GM21529 (cell line): ENCODE data around the gene CHST12.

Experiments
- ATAC-seq: cut with Tn5 transposase; IDR thresholded peaks from one replicate; pipeline ENCODE4 v1.9.1; 2021; ENCODE audit not compliant: unreplicated experiment

Gene CHST12

GRCh38 chr7:2433713-2434550 lies 30.5 kb downstream of the CHST12 start:
- ATAC-seq, result no peak

GRCh38 chr7:2435146-2435545 lies 31.7 kb downstream of the CHST12 start:
- ATAC-seq, result no peak

GRCh38 chr7:2436341-2437104 lies 33.1 kb downstream of the CHST12 start:
- no peak for ATAC-seq

- no peak for ATAC-seq
Observed at GRCh38 chr7:2437136-2437535, 33.7 kb downstream of the CHST12 start.

- no peak for ATAC-seq
Observed at GRCh38 chr7:2437537-2438148, 34.2 kb downstream of the CHST12 start.

GRCh38 chr7:2438186-2438585 lies 34.8 kb downstream of the CHST12 start:
- no peak for ATAC-seq

GRCh38 chr7:2438775-2439174 lies 35.4 kb downstream of the CHST12 start:
- ATAC-seq, result no peak

- no peak for ATAC-seq
Observed at GRCh38 chr7:2440608-2441245, 37.3 kb downstream of the CHST12 start.

- no peak for ATAC-seq
Observed at GRCh38 chr7:2441430-2442058, 38.1 kb downstream of the CHST12 start.

GRCh38 chr7:2443491-2443890 lies 40.1 kb downstream of the CHST12 start:
- no peak for ATAC-seq

GRCh38 chr7:2444476-2444875 lies 41.1 kb downstream of the CHST12 start:
- no peak for ATAC-seq

GRCh38 chr7:2445047-2445446 lies 41.6 kb downstream of the CHST12 start:
- no peak for ATAC-seq

GRCh38 chr7:2445898-2446555 lies 42.6 kb downstream of the CHST12 start:
- ATAC-seq, result no peak

GRCh38 chr7:2446676-2447075 lies 43.3 kb downstream of the CHST12 start:
- no peak for ATAC-seq

- no peak for ATAC-seq
Observed at GRCh38 chr7:2450198-2451107, 47.0 kb downstream of the CHST12 start.

GRCh38 chr7:2451171-2452073 lies 48.0 kb downstream of the CHST12 start:
- peak; percentile 90 for ATAC-seq

GRCh38 chr7:2452074-2452507 lies 48.7 kb downstream of the CHST12 start:
- peak; percentile 39 for ATAC-seq

- ATAC-seq, result no peak
Observed at GRCh38 chr7:2452643-2453270, 49.3 kb downstream of the CHST12 start.
